CD4-positive, alpha-beta memory T cell (primary cell): ENCODE measurements around the gene PVR. TPM values are rescaled to one million over a fixed set of nuclear protein-coding genes. Genes with fewer than 3 reads are reported as not detected.

Source experiments
- CTCF ChIA-PET: fragments of 350-600 bp; sonication (Branson Sonifier 250); formaldehyde crosslinking; loops from one replicate; lab custom pipeline; 2021; ENCODE audit warnings: inconsistent platforms; ENCODE audit not compliant: partially characterized antibody; lab: Charles Lee
- POLR2A ChIA-PET: fragments of 350-600 bp; sonication (Branson Sonifier 250); formaldehyde crosslinking; loops from one replicate; lab custom pipeline; 2021; ENCODE audit not compliant: partially characterized antibody; lab: Charles Lee
- DNase-seq, 5 donors: peaks; one replicate each; pipeline versions ENCODE4 v3.0.0 to v3.0.0-alpha.2; 2020 to 2022; ENCODE audit warnings: mixed read lengths in 1 of 5
- H3K27ac ChIP-seq: one replicate; pipeline ENCODE4 v1.7.0; 2013; ENCODE audit warnings: low read depth, low read length
- H3K27me3 ChIP-seq: 2 replicates; pipeline ENCODE4 v1.7.0; 2013; ENCODE audit warnings: mild to moderate bottlenecking, low read length, moderate library complexity; ENCODE audit not compliant: insufficient read depth
- H3K36me3 ChIP-seq: 2 replicates; pipeline ENCODE4 v1.7.0; 2013; ENCODE audit warnings: mild to moderate bottlenecking, low read length, moderate library complexity; ENCODE audit not compliant: insufficient read depth
- H3K4me1 ChIP-seq: 2 replicates; pipeline ENCODE4 v1.7.0; 2013; ENCODE audit warnings: mild to moderate bottlenecking, low read length, moderate library complexity; ENCODE audit not compliant: insufficient read depth
- H3K4me3 ChIP-seq, 2 donors: one replicate each; pipeline ENCODE4 v1.7.0; 2013; ENCODE audit warnings: low read length in 2 of 2, mild to moderate bottlenecking in 1 of 2
- H3K9me3 ChIP-seq, 2 donors: one replicate each; pipeline ENCODE4 v1.7.0; 2013; ENCODE audit warnings: low read length in 2 of 2, control low read depth in 1 of 2; ENCODE audit not compliant: control insufficient read depth in 1 of 2
- H3K27ac Mint-ChIP-seq, 7 donors: one replicate each; pipeline ENCODE4 v1.8.0; 2020 to 2021; ENCODE audit warnings: mixed read lengths in 7 of 7, mild to moderate bottlenecking in 6 of 7, inconsistent platforms in 3 of 7, moderate library complexity in 3 of 7
- H3K27me3 Mint-ChIP-seq, 2 donors: one replicate each; pipeline ENCODE4 v1.8.0; 2020 to 2021; ENCODE audit warnings: mixed read lengths in 2 of 2
- H3K36me3 Mint-ChIP-seq, 2 donors: one replicate each; pipeline ENCODE4 v1.8.0; 2020 to 2021; ENCODE audit warnings: mixed read lengths in 2 of 2, inconsistent platforms in 1 of 2, mild to moderate bottlenecking in 1 of 2
- H3K4me1 Mint-ChIP-seq, 4 donors: one replicate each; pipeline ENCODE4 v1.8.0; 2020 to 2021; ENCODE audit warnings: mixed read lengths in 4 of 4, mild to moderate bottlenecking in 1 of 4
- H3K4me3 Mint-ChIP-seq, 8 donors: one replicate each; pipeline ENCODE4 v1.8.0; 2020 to 2021; ENCODE audit warnings: mixed read lengths in 8 of 8, mild to moderate bottlenecking in 7 of 8, moderate library complexity in 6 of 8, inconsistent platforms in 3 of 8
- H3K9me3 Mint-ChIP-seq, 8 donors: one replicate each; pipeline ENCODE4 v1.8.0; 2020 to 2021; ENCODE audit warnings: mixed read lengths in 8 of 8, mild to moderate bottlenecking in 5 of 8, inconsistent platforms in 3 of 8, moderate library complexity in 1 of 8
- intact Hi-C: fragments of 100-400 bp; cut with micrococcal nuclease; formaldehyde crosslinking; loops from one replicate; pipeline ENCODE4 v1.15.1; 2023
- polyA plus RNA-seq, 2 donors: library from polyadenylated mRNA; unstranded; fragments of 300-500 nt; fragmentation: Illumina TruSeq; gene quantifications; one replicate each; pipeline ENCODE4 v1.2.3, GENCODE V29; 2021
- total RNA-seq, 2 experiments: library from RNA; stranded (reverse); gene quantifications; one replicate each; pipeline ENCODE4 v1.2.3, GENCODE V29; 2021

PVR gene
- total and polyA plus RNA-seq, 4 experiments from 2014 or later = 0.34 to 1.7 (median 1.0) TPM; not detected in 1

GRCh38 chr19:44636439-44637389, 7.0 kb upstream of the PVR start:
- Histone ChIP-seq H3K27me3 (no peaks in the 10 kb centered on the region), H3K9me3 (no peaks in the 10 kb centered on the region), H3K36me3 (no peaks in the 10 kb centered on the region), H3K4me1 (no peaks in the 10 kb centered on the region), H3K27ac (no peak overlapping the region), H3K4me3 (no peak overlapping the region)
- peaks cover 13 to 14% of the 10 kb centered on the region in 2 donors for H3K27me3 Mint-ChIP-seq
- no peaks in the 10 kb centered on the region for H3K36me3 Mint-ChIP-seq
- intact Hi-C loops = no loop called here
- no peak overlapping the region for H3K4me3 Mint-ChIP-seq
- no peak for DNase-seq
- H3K27ac Mint-ChIP-seq = no peak overlapping the region
- ChIA-PET CTCF (interaction anchor here (1.9 kb wide), 1 partner anchor 21 kb away, joined by 5 read pairs; no protein-coding TSS in a partner anchor), POLR2A (interaction anchor here (0.6 kb wide), 1 partner anchor 108 kb away, joined by 3 read pairs; no protein-coding TSS in a partner anchor)
- H3K4me1 Mint-ChIP-seq = no peaks in the 10 kb centered on the region
- peaks cover 0 to 4% (median 0%) of the 10 kb centered on the region in 8 donors for H3K9me3 Mint-ChIP-seq

- Mint-ChIP-seq H3K4me3 (no peak overlapping the region), H3K9me3 (peaks cover 0 to 4% (median 0%) of the 10 kb centered on the region in 8 donors), H3K27me3 (peaks cover 13 to 14% of the 10 kb centered on the region in 2 donors), H3K36me3 (no peaks in the 10 kb centered on the region), H3K27ac (no peak overlapping the region), H3K4me1 (no peaks in the 10 kb centered on the region)
- Histone ChIP-seq H3K27ac (no peak overlapping the region), H3K4me3 (no peak overlapping the region), H3K36me3 (no peaks in the 10 kb centered on the region), H3K4me1 (no peaks in the 10 kb centered on the region), H3K27me3 (no peaks in the 10 kb centered on the region), H3K9me3 (no peaks in the 10 kb centered on the region)
- intact Hi-C loops = no loop called here
- no peak for DNase-seq
- POLR2A ChIA-PET = no interaction called here
- CTCF ChIA-PET = no interaction called here
Observed at GRCh38 chr19:44637390-44637764, 6.3 kb upstream of the PVR start.

GRCh38 chr19:44640518-44640917, 3.2 kb upstream of the PVR start:
- intact Hi-C loops = no loop called here
- Mint-ChIP-seq H3K27ac (no peak overlapping the region), H3K4me3 (no peak overlapping the region), H3K27me3 (peaks cover 9 to 12% of the 10 kb centered on the region in 2 donors), H3K4me1 (peaks cover 0 to 10% (median 1%) of the 10 kb centered on the region in 4 donors), H3K9me3 (no peaks in the 10 kb centered on the region), H3K36me3 (no peaks in the 10 kb centered on the region)
- H3K27ac ChIP-seq = no peak overlapping the region
- ChIA-PET CTCF (no interaction called here), POLR2A (no interaction called here)
- H3K9me3 ChIP-seq = no peaks in the 10 kb centered on the region
- DNase-seq = no peak
- H3K4me3 ChIP-seq = no peak overlapping the region
- peaks cover 6% of the 10 kb centered on the region for H3K4me1 ChIP-seq
- no peaks in the 10 kb centered on the region for H3K27me3 ChIP-seq
- H3K36me3 ChIP-seq = no peaks in the 10 kb centered on the region

GRCh38 chr19:44641501-44642265, 2.0 kb upstream of the PVR start:
- no peaks in the 10 kb centered on the region for H3K9me3 Mint-ChIP-seq
- peaks cover 0 to 10% (median 1%) of the 10 kb centered on the region in 4 donors for H3K4me1 Mint-ChIP-seq
- Histone ChIP-seq H3K4me1 (peaks cover 6% of the 10 kb centered on the region), H3K27ac (no peak overlapping the region), H3K4me3 (no peak overlapping the region), H3K27me3 (no peaks in the 10 kb centered on the region), H3K36me3 (no peaks in the 10 kb centered on the region), H3K9me3 (no peaks in the 10 kb centered on the region)
- no peak overlapping the region for H3K4me3 Mint-ChIP-seq
- CTCF ChIA-PET = no interaction called here
- H3K27ac Mint-ChIP-seq = no peak overlapping the region
- DNase-seq = no peak
- POLR2A ChIA-PET = no interaction called here
- no peaks in the 10 kb centered on the region for H3K36me3 Mint-ChIP-seq
- intact Hi-C loops = no loop called here
- peaks cover 11 to 12% of the 10 kb centered on the region in 2 donors for H3K27me3 Mint-ChIP-seq

- Histone ChIP-seq H3K9me3 (no peaks in the 10 kb centered on the region), H3K4me1 (peaks cover 6% of the 10 kb centered on the region), H3K27ac (no peak overlapping the region), H3K36me3 (no peaks in the 10 kb centered on the region), H3K4me3 (no peak overlapping the region), H3K27me3 (no peaks in the 10 kb centered on the region)
- ChIA-PET POLR2A (no interaction called here), CTCF (no interaction called here)
- peaks cover 11 to 14% of the 10 kb centered on the region in 2 donors for H3K27me3 Mint-ChIP-seq
- H3K27ac Mint-ChIP-seq = peak overlapping the region in 1 of 7 donors; percentile 51
- intact Hi-C loops = no loop called here
- no peak for DNase-seq
- no peaks in the 10 kb centered on the region for H3K9me3 Mint-ChIP-seq
- H3K4me1 Mint-ChIP-seq = peaks cover 0 to 10% (median 1%) of the 10 kb centered on the region in 4 donors
- H3K4me3 Mint-ChIP-seq = no peak overlapping the region
- H3K36me3 Mint-ChIP-seq = no peaks in the 10 kb centered on the region
Observed at GRCh38 chr19:44642377-44642776, 1.3 kb upstream of the PVR start.

GRCh38 chr19:44644402-44645016, 799 bp downstream of the PVR start:
- Mint-ChIP-seq H3K9me3 (no peaks in the 10 kb centered on the region), H3K4me1 (peaks cover 0 to 10% (median 1%) of the 10 kb centered on the region in 4 donors), H3K4me3 (peak overlapping the region; percentile 31 to 81 (median 54)), H3K36me3 (no peaks in the 10 kb centered on the region), H3K27me3 (peaks cover 11% of the 10 kb centered on the region in 2 donors), H3K27ac (no peak overlapping the region)
- intact Hi-C loops = no loop called here
- no peaks in the 10 kb centered on the region for H3K9me3 ChIP-seq
- no peaks in the 10 kb centered on the region for H3K36me3 ChIP-seq
- no peaks in the 10 kb centered on the region for H3K27me3 ChIP-seq
- peaks cover 6% of the 10 kb centered on the region for H3K4me1 ChIP-seq
- no peak overlapping the region for H3K4me3 ChIP-seq
- DNase-seq = no peak
- POLR2A ChIA-PET = no interaction called here
- CTCF ChIA-PET = interaction anchor here (0.7 to 1.6 kb wide), 3 partner anchors 9 to 30 kb away, joined by 3 to 5 read pairs (median 3); no protein-coding TSS in a partner anchor
- no peak overlapping the region for H3K27ac ChIP-seq
